ENCODE measurements around the gene KMT2B.

Gene KMT2B

DNA sequence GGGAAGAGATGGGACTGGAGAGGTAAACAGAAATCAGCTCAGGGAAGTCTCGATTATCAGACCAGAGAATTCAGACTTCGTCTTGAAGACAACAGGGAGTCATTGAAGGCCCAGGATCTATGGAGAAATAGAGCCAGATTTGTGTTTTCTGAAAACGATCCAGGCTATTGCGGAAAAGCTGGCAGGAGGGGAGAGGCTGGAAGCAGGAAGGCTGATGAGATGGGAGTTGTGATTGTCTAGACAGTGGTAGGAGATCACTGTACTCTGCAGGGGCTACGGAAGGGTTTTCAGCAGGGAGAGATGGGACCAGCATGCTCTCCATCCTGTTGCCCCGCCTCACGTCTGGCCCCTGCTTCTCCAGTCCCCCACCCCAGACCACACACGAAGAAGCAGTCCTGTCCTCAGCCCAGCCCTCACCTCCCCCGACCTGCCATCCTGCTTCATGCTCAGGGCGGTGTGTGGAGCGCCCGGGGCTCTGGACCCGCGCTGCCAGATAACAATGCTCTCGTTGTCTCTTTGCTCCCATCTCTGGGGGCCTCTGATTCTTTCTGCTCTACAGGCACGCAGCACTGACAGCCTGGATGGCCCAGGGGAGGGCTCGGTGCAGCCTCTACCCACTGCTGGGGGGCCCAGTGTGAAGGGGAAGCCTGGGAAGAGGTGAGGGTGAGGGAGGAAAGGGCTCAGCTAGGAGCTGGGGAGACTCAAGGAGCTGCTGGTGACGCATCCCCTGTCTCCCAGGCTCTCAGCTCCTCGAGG is 59.5 kb downstream of the KMT2B start:
- no peak for DNase-seq (ENCODE audit: low read depth, low spot score)

GRCh38 chr19:35777961-35778360 is 60.2 kb downstream of the KMT2B start:
- no peak for DNase-seq (ENCODE audit: low read depth, low spot score)

GRCh38 chr19:35779033-35779432 is 61.2 kb downstream of the KMT2B start:
- no peak for DNase-seq (ENCODE audit: low read depth, low spot score)

DNA sequence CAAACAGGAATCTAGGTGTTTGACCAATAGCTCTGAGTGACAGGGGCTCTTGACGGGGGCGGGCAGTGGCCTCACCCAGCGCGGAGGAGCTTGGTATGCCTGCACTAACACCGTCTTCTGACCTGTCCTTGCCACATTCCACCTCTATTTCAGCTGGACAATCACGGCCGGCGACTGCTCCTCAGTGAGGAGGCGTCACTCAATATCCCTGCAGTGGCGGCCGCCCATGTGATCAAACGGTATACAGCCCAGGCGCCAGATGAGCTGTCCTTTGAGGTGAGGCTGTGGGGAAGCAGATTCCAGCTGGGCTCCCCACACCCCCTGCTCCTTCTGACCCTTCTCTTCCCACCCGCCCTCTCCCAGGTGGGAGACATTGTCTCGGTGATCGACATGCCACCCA is 62.3 kb downstream of the KMT2B start:
- no peak for DNase-seq (ENCODE audit: low read depth, low spot score)

GRCh38 chr19:35780717-35781116 is 62.9 kb downstream of the KMT2B start:
- no peak for DNase-seq (ENCODE audit: low read depth, low spot score)

DNA sequence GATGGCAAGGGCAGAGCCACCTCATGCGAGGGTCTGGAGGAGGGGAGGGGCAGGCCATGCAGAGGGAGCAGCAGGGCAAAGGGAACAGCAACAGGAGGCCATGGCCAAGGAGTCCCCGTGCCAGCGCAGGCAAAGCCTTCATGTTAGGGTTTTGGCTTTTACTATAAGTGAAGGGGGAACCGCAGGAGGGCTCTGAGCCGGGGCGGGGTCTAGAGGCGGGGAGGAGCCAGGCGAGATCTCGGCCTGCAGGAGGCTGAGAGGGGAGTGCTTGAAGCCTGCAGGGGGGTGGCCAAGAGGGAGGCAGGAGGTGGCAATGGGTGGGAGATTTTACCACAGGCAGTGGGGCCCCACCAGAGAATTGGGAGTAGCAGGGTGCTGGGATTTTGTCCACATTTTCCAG is 63.8 kb downstream of the KMT2B start:
- no peak for DNase-seq (ENCODE audit: low read depth, low spot score)

- DNase-seq (ENCODE audit: low read depth, low spot score) = no peak
Observed at GRCh38 chr19:35782589-35782988, 64.8 kb downstream of the KMT2B start.

GRCh38 chr19:35783469-35784434 is 65.9 kb downstream of the KMT2B start:
- DNase-seq (ENCODE audit: low read depth, low spot score) = no peak

DNA sequence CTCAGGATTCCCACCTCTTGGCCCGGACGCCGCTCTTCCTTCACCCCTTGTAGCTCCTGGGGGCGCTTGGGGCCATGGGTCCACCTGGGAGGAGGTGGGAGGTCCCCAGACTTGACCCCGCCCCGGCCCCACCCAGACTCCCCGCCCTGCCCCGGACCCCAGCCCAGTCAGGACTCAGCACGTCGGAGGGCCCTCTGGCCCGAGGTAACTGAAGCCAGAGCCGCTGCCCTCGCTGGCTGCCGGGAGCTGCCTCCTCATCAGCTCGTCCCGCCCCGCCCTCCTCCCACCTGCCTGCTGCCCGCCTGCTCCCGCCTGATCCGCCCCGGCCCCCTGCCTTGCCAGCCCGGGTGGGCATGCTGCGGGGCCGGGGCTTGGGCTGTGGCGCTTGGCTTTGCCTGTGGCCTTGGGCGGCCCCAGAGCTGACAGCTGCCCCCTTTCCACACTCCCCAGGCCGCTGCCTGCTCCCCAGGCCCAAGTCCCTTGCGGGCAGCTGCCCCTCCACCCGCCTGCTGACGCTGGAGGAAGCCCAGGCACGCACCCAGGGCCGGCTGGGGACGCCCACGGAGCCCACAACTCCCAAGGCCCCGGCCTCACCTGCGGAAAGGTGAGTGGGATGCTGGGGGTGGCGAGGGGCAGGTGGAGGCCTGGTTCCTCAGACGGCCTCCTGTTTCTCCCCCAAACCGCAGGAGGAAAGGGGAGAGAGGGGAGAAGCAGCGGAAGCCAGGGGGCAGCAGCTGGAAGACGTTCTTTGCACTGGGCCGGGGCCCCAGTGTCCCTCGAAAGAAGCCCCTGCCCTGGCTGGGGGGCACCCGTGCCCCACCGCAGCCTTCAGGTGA is 66.9 kb downstream of the KMT2B start:
- no peak for DNase-seq (ENCODE audit: low read depth, low spot score)

- DNase-seq (ENCODE audit: low read depth, low spot score) = no peak
Observed at GRCh38 chr19:35785339-35785627, 67.5 kb downstream of the KMT2B start.

DNA sequence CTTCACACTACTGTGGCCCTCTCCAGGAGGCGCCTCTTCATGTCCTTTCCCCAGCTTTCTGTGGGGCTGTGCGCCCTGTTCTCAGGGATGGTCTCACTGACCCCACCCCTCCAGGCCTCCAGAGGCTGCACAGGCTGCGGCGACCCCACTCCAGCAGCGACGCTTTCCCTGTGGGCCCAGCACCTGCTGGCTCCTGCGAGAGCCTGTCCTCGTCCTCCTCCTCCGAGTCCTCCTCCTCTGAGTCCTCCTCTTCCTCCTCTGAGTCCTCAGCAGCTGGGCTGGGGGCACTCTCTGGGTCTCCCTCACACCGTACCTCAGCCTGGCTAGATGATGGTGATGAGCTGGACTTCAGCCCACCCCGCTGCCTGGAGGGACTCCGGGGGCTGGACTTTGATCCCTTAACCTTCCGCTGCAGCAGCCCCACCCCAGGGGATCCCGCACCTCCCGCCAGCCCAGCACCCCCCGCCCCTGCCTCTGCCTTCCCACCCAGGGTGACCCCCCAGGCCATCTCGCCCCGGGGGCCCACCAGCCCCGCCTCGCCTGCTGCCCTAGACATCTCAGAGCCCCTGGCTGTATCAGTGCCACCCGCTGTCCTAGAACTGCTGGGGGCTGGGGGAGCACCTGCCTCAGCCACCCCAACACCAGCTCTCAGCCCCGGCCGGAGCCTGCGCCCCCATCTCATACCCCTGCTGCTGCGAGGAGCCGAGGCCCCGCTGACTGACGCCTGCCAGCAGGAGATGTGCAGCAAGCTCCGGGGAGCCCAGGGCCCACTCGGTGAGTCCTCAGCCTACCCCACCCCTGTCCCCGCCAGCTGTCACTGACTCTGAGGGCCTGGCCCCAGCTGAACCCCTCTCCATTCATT is 68.7 kb downstream of the KMT2B start:
- no peak for DNase-seq (ENCODE audit: low read depth, low spot score)

- no peak for DNase-seq (ENCODE audit: low read depth, low spot score)
Observed at GRCh38 chr19:35787227-35787799, 69.5 kb downstream of the KMT2B start.

Measured in brain pericyte (primary cell).